OCI-LY3 (cell line): Measurements from ENCODE around the gene NDRG2.

Experiments used
- H2AFZ ChIP-seq: fragments of 200-600, 300-600 bp; shearing (Covaris generic); 2 replicates; pipeline ENCODE4 v1.6.0; 2014; ENCODE audit warnings: antibody characterized with exemption, low read depth, low read length
- H3K27ac ChIP-seq: fragments of 200-600, 300-600 bp; sonication (generic); 2 replicates; pipeline ENCODE4 v1.5.1; 2014; ENCODE audit warnings: mild to moderate bottlenecking, low read length, moderate library complexity, mixed read lengths
- H3K27me3 ChIP-seq: fragments of 200-600, 300-600 bp; sonication (generic); 2 replicates; pipeline ENCODE4 v1.6.1; 2014; ENCODE audit warnings: low read depth, low read length, mixed read lengths
- H3K36me3 ChIP-seq: fragments of 200-600, 300-600 bp; sonication (generic); replicated peaks from 2 replicates; pipeline ENCODE3; 2014; ENCODE audit warnings: low read depth, low read length, mixed read lengths
- H3K4me1 ChIP-seq: fragments of 300-600, 200-600 bp; sonication (generic); 2 replicates; pipeline ENCODE4 v1.6.1; 2014; ENCODE audit warnings: low read length, mixed read lengths
- H3K4me2 ChIP-seq: fragments of 200-600, 300-600 bp; sonication (generic); 2 replicates; pipeline ENCODE4 v1.6.1; 2014; ENCODE audit warnings: low read length, mixed read lengths
- H3K4me3 ChIP-seq: fragments of 300-600, 200-600 bp; sonication (generic); 2 replicates; pipeline ENCODE4 v1.5.1; 2014; ENCODE audit warnings: antibody characterized with exemption, mild to moderate bottlenecking, low read length, moderate library complexity
- H3K79me2 ChIP-seq: fragments of 300-600, 200-600 bp; shearing (Covaris generic); 2 replicates; pipeline ENCODE4 v1.6.1; 2014; ENCODE audit warnings: mild to moderate bottlenecking, low read length, mixed read lengths
- H3K9ac ChIP-seq: fragments of 300-600, 200-600 bp; shearing (Covaris generic); 2 replicates; pipeline ENCODE4 v1.6.0; 2014; ENCODE audit warnings: mild to moderate bottlenecking, low read length, moderate library complexity
- H3K9me3 ChIP-seq: fragments of 200-600, 300-600 bp; shearing (Covaris generic); 2 replicates; pipeline ENCODE4 v1.6.1; 2014; ENCODE audit warnings: low read length, mixed read lengths; ENCODE audit not compliant: insufficient read depth
- H4K20me1 ChIP-seq: fragments of 200-600, 300-600 bp; sonication (generic); 2 replicates; pipeline ENCODE4 v1.6.1; 2016; ENCODE audit warnings: low read length, mixed read lengths; ENCODE audit not compliant: insufficient read depth
- CTCF ChIP-seq: fragments of 200-600, 300-600 bp; sonication (generic); IDR thresholded peaks from 2 replicates; pipeline ENCODE4 v1.5.1; 2014; ENCODE audit warnings: antibody characterized with exemption, low read length, low read depth
- EZH2phosphoT487 ChIP-seq: fragments of 200-600 bp; shearing (Covaris generic); IDR thresholded peaks from 2 replicates; pipeline ENCODE4 v1.6.1; 2018; ENCODE audit warnings: antibody characterized with exemption, mixed run types, low read depth

Gene NDRG2

GRCh38 chr14:21071225-21072030 is 46.6 kb upstream of the NDRG2 start:
- Histone ChIP-seq H3K4me1 (peaks cover 37% of the 10 kb centered on the region), H3K27ac (peak overlapping the region; percentile 65), H3K9ac (peak overlapping the region; percentile 89)

GRCh38 chr14:21070610-21071224 is 45.9 kb upstream of the NDRG2 start:
- no peak overlapping the region for H2AFZ ChIP-seq
- peak overlapping the region; percentile 65 for H3K27ac ChIP-seq
- H3K36me3 ChIP-seq = no peaks in the 10 kb centered on the region
- no peaks in the 10 kb centered on the region for H3K79me2 ChIP-seq
- H3K27me3 ChIP-seq = peaks cover 30% of the 10 kb centered on the region
- peak overlapping the region; percentile 93 for H3K4me2 ChIP-seq
- no peaks in the 10 kb centered on the region for H4K20me1 ChIP-seq
- no peaks in the 10 kb centered on the region for H3K9me3 ChIP-seq
- peak overlapping the region; percentile 89 for H3K9ac ChIP-seq
- H3K4me1 ChIP-seq = peaks cover 38% of the 10 kb centered on the region
- peak overlapping the region; percentile 84 for H3K4me3 ChIP-seq
- no peak for TF ChIP-seq CTCF
- TF ChIP-seq EZH2phosphoT487 = no peak

More at GRCh38 chr14:21071225-21072030, 46.6 kb upstream of the NDRG2 start:
- Histone ChIP-seq H3K36me3 (no peaks in the 10 kb centered on the region), H3K9me3 (no peaks in the 10 kb centered on the region), H3K4me2 (peak overlapping the region; percentile 93), H3K4me3 (peak overlapping the region; percentile 84), H4K20me1 (no peaks in the 10 kb centered on the region), H3K79me2 (no peaks in the 10 kb centered on the region), H2AFZ (no peak overlapping the region; the same call in 1 of the 2 replicates), H3K27me3 (peaks cover 27% of the 10 kb centered on the region)
- TF ChIP-seq CTCF = no peak
- TF ChIP-seq EZH2phosphoT487 = no peak

DNA sequence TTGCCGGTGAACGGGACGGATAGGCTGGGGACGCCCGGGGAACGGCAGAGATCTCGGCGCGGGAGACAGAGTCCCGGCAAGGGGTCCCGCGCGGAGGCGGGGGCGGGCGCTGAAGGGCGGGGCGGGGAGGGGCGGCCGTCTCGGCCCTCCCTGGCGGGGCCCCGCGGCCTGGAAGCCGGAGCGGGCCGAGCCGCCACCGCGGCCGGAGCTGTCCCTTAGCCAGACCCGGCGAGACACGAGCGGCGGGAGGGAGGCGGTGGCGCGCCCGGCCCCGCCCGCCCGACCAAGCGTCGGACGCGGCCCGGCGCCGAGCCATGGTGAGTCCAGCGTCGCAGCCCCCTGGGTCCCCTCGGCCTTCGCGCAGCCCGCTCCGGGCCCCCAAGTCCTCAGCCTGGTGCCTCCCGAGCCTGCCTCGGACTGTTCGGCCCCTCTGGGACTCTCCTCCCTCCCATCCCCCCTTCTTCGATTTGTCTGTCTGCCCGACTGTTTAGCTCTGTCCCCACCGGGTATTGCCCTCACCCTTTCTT is 45.3 kb upstream of the NDRG2 start, which contains the start of gene ARHGEF40:
ARHGEF40 (plus strand) TSS at position 222 of the 527 bp plus-strand sequence; CDS start at position 315, 93 bp downstream.
- Histone ChIP-seq H3K36me3 (no peaks in the 10 kb centered on the region), H3K9me3 (no peaks in the 10 kb centered on the region), H3K4me3 (peak within 1 kb of the TSS; percentile 84), H3K27ac (peak within 1 kb of the TSS; percentile 65), H3K4me2 (peak within 1 kb of the TSS; percentile 93), H3K79me2 (no peaks in the 10 kb centered on the region), H4K20me1 (no peaks in the 10 kb centered on the region), H3K27me3 (peaks cover 36% of the 10 kb centered on the region), H3K4me1 (peaks cover 38% of the 10 kb centered on the region), H3K9ac (peak within 1 kb of the TSS; percentile 89), H2AFZ (peak within 1 kb of the TSS; percentile 73)
- no peak for TF ChIP-seq EZH2phosphoT487
- no peak for TF ChIP-seq CTCF
